SJCRH30 (cell line): ENCODE data around the gene IQCE. TPM values are rescaled to one million over a fixed set of nuclear protein-coding genes. Genes with fewer than 3 reads are reported as not detected.
"Not testable (repeated sequence)": the region's sequence is repeated elsewhere in the genome, so short reads cannot be mapped to it uniquely, and the experiment has no call there.

Experiments used
- DNase-seq, 2 experiments: peaks; one replicate each; pipeline ENCODE4 v3.0.0-alpha.2; 2015 to 2020
- H3K27ac ChIP-seq: fragments of 250-450 bp; sonication (Bioruptor Pico); 2 replicates; pipeline ENCODE4 v1.5.1; 2020; ENCODE audit warnings: mild to moderate bottlenecking, moderate library complexity
- H3K27me3 ChIP-seq: fragments of 250-450 bp; sonication (Bioruptor Pico); 2 replicates; pipeline ENCODE4 v1.5.1; 2020; ENCODE audit warnings: mild to moderate bottlenecking, moderate library complexity
- H3K36me3 ChIP-seq: fragments of 250-450 bp; sonication (Bioruptor Pico); 2 replicates; pipeline ENCODE4 v1.5.1; 2020; ENCODE audit warnings: mild to moderate bottlenecking, moderate library complexity
- H3K4me1 ChIP-seq: fragments of 250-450 bp; sonication (Bioruptor Pico); 2 replicates; pipeline ENCODE4 v1.5.1; 2020; ENCODE audit warnings: mild to moderate bottlenecking, moderate library complexity
- H3K4me3 ChIP-seq: fragments of 250-450 bp; sonication (Bioruptor Pico); 2 replicates; pipeline ENCODE4 v1.5.1; 2020; ENCODE audit warnings: mild to moderate bottlenecking, moderate library complexity
- H3K9me3 ChIP-seq: fragments of 250-450 bp; sonication (Bioruptor Pico); replicated peaks from 2 replicates; pipeline ENCODE4 v1.5.1; 2020; ENCODE audit warnings: mild to moderate bottlenecking, moderate library complexity
- total RNA-seq: library from RNA; depleted of rRNA; stranded (reverse); fragments of >200 nt; shearing (Covaris generic); gene quantifications from 2 replicates; pipeline ENCODE4 v1.2.3, GENCODE V29; 2014

Gene IQCE
- total RNA-seq, 1 experiment from 2014 or later = 5.0 TPM

DNA sequence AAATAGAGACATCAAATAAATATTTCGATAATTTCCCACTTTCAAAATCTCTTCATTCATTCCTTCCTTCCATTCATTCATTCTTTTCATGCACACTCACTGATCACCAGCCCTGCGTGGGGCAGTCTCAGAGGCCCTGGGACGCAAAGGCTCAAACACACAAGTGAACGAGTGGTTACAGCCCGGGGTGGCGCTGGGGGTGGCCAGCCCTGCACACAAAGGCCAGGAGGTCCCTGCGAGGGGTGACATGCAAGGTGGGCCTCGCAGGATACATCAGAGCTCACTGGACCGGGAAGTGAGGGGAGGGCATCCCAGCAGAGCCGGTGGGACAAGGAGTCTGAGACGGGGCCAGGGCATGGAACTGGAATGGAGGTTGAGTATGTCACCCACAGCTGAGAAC, 43.1 kb downstream of the IQCE start:
- H3K9me3 ChIP-seq = no peaks in the 10 kb centered on the region
- peaks cover 15% of the 10 kb centered on the region for H3K4me1 ChIP-seq
- no peaks in the 10 kb centered on the region for H3K27me3 ChIP-seq
- H3K4me3 ChIP-seq = no peak overlapping the region
- H3K27ac ChIP-seq = no peak overlapping the region
- no peak for DNase-seq
- H3K36me3 ChIP-seq = no peaks in the 10 kb centered on the region

DNA sequence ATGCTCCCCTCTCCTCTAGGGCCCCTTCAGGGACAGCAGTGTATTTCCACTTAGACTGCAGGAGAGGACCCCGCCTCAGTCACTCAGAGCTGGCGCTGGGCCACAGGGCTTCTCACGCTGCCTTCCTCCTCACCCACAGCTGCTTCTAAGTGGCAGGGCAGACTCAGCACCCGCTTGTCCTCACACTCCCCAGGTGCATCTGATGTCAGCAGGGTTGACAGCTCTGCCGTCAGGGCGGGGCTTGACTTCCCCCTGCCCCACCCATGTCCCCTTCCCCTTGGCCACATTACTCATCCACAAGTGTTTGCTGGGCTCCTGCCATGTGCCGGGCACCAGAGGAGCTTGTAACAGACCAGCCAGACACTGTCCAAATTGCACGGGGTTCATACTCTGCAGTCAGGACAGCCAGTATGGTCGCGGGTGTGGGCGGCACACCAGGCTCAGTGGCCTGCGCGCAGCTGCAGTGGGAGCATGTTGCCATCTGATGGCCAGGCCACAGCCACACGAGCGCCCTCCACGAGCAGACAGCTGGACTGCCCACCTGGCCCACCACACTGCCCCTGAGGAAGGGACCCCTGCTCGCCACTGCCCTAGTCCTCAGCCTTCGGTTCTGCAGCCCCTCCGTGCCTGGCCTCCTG, 43.7 kb downstream of the IQCE start:
- no peaks in the 10 kb centered on the region for H3K9me3 ChIP-seq
- peak in 1 of 2 experiments; percentile 31 for DNase-seq
- H3K27me3 ChIP-seq = no peaks in the 10 kb centered on the region
- H3K4me3 ChIP-seq = no peak overlapping the region
- H3K27ac ChIP-seq = no peak overlapping the region
- H3K36me3 ChIP-seq = no peaks in the 10 kb centered on the region
- peaks cover 12% of the 10 kb centered on the region; the same call in 1 of the 2 replicates for H3K4me1 ChIP-seq

GRCh38 chr7:2603044-2603965, 44.5 kb downstream of the IQCE start:
- Histone ChIP-seq H3K27me3 (no peaks in the 10 kb centered on the region), H3K4me3 (no peak overlapping the region), H3K9me3 (no peaks in the 10 kb centered on the region), H3K4me1 (peaks cover 12% of the 10 kb centered on the region; the same call in 1 of the 2 replicates), H3K36me3 (no peaks in the 10 kb centered on the region), H3K27ac (no peak overlapping the region)
- DNase-seq = no peak

GRCh38 chr7:2604608-2605174, 45.9 kb downstream of the IQCE start:
- Histone ChIP-seq H3K4me3 (no peak overlapping the region), H3K4me1 (peaks cover 14% of the 10 kb centered on the region; the same call in 1 of the 2 replicates), H3K27me3 (no peaks in the 10 kb centered on the region), H3K9me3 (no peaks in the 10 kb centered on the region), H3K36me3 (no peaks in the 10 kb centered on the region), H3K27ac (no peak overlapping the region)
- DNase-seq = no peak

- H3K27me3 ChIP-seq = no peaks in the 10 kb centered on the region
- H3K36me3 ChIP-seq = no peaks in the 10 kb centered on the region
- DNase-seq = no peak
- no peak overlapping the region for H3K27ac ChIP-seq
- peaks cover 22% of the 10 kb centered on the region for H3K4me1 ChIP-seq
- no peak overlapping the region for H3K4me3 ChIP-seq
- no peaks in the 10 kb centered on the region for H3K9me3 ChIP-seq
Measured at GRCh38 chr7:2605608-2606538, 47.1 kb downstream of the IQCE start.

DNA sequence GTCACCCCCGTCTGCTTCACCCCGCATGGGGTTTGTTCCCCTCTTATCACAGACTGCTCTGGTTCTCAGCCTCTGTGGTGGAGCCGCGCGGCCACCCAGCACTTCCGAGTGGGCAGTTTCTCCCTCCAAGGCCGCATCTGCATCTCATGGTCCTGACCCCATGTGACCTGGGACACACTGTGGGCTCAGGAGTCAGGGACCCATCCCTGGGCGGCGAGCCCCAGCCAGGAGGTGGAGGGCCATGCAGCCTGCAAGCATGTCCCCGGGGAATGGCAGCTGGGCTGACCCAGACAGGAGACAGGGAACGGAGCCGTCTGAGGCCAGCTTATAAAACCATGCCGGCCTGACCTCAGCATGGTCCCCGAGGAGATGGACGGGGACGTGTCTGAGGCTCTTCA, 47.8 kb downstream of the IQCE start:
- H3K36me3 ChIP-seq = no peaks in the 10 kb centered on the region
- H3K27ac ChIP-seq = no peak overlapping the region
- H3K27me3 ChIP-seq = no peaks in the 10 kb centered on the region
- peak; percentile 33 to 48 for DNase-seq
- H3K4me1 ChIP-seq = peaks cover 29% of the 10 kb centered on the region
- no peaks in the 10 kb centered on the region for H3K9me3 ChIP-seq
- no peak overlapping the region for H3K4me3 ChIP-seq

- Histone ChIP-seq H3K9me3 (no peaks in the 10 kb centered on the region), H3K4me1 (peaks cover 37% of the 10 kb centered on the region), H3K36me3 (no peaks in the 10 kb centered on the region), H3K27ac (no peak overlapping the region), H3K4me3 (no peak overlapping the region), H3K27me3 (no peaks in the 10 kb centered on the region)
- DNase-seq = no peak
Measured at GRCh38 chr7:2607122-2607922, 48.5 kb downstream of the IQCE start.

DNA sequence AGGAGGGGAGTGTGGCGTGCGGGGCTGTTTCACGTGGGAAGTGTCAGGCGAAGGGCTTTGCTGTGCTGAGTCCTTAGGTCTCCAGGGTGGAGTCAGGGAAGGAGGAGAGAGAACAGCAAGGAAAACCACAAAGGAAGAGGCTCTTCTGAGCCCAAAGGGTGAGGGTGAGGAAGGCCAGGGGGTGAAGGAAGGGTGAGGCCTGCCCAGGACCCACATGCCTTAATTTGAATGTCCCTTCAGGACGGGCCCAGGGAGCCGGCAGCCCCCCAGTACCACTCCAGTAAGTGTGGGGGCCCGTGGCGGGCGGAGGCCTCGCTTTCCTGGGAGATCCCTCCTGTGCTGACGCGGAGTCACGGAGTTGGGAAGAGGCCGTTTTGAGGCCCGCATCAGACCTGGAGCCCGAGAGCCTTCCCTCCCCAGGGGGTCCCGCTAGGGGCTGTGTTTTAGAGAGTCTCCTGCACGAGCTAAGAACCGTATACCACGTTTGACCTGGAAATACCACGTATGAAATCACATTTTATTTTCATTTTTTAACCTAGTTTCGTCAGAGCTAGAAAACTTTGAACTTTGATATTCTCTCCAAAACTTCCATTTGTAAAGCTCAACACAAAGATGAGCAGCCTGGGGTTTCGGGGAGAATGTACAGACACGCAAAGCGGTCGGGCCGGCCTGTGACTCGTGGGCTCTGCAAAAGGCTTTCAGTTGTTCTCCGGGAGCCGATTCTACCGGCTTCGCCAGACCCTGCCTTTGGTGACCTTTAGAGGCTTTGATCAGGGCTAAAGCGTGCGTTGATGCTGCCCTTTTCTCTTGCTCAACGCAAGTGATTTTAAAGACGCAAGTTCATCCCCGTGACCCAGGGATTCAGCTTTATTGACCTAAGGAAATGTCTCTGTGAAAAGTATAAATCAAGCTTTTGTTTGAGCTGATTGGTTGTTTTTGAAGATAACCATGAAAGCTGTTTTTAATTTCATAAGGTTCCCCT, 49.4 kb downstream of the IQCE start:
- H3K36me3 ChIP-seq = no peaks in the 10 kb centered on the region
- no peaks in the 10 kb centered on the region for H3K9me3 ChIP-seq
- H3K4me3 ChIP-seq = no peak overlapping the region
- peaks cover 40% of the 10 kb centered on the region for H3K4me1 ChIP-seq
- no peaks in the 10 kb centered on the region for H3K27me3 ChIP-seq
- no peak overlapping the region for H3K27ac ChIP-seq
- no peak for DNase-seq

DNA sequence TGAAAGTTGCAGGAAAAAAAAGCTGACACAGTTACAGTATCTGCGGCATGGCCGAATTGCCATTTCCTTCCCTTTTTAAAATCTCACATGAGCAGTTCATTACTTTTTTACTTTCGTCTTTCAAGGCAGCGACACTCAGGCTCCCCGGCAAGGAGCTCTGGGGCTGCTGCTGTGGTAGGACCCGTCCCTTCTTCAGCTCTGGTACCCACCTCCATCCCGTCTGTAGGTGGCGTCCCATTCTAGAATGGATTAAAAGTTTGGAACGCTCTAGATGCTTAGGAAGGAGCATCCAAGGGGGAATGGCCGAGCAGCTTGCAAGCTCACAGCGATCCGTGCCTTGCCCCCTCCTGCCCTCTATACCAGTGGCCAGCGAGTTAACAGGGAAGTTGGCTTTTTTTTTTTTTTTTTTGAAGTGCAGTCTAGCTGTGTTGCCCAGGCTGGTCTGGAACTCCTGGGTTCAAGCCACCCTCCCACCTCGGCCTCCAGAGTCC, 50.2 kb downstream of the IQCE start:
- Histone ChIP-seq H3K36me3 (no peaks in the 10 kb centered on the region), H3K27ac (no peak overlapping the region), H3K4me1 (peaks cover 48% of the 10 kb centered on the region), H3K27me3 (no peaks in the 10 kb centered on the region), H3K4me3 (no peak overlapping the region), H3K9me3 (no peaks in the 10 kb centered on the region)
- DNase-seq = peak in 1 of 2 experiments; percentile 48

DNA sequence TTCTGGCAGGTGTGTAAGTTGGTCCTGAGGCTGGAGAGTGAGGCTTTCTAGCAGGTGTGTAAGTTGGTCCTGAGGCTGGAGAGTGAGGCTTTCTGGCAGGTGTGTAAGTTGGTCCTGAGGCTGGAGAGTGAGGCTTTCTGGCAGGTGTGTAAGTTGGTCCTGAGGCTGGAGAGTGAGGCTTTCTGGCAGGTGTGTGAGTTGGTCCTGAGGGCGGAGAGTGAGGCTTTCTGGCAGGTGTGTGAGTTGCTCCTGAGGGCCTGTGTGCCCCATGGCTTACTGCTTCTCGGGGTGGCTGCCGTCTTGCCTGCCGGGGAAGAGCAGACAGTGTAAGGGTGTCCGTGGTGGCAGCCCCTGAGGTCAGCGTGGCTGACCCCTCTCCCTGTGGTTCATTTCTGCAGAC, 50.9 kb downstream of the IQCE start:
- not testable (repeated sequence) for H3K27ac ChIP-seq, H3K9me3 ChIP-seq, H3K36me3 ChIP-seq, H3K27me3 ChIP-seq, H3K4me3 ChIP-seq
- peak; percentile 59 to 77 for DNase-seq
- H3K4me1 ChIP-seq = peaks cover 54% of the 10 kb centered on the region

DNA sequence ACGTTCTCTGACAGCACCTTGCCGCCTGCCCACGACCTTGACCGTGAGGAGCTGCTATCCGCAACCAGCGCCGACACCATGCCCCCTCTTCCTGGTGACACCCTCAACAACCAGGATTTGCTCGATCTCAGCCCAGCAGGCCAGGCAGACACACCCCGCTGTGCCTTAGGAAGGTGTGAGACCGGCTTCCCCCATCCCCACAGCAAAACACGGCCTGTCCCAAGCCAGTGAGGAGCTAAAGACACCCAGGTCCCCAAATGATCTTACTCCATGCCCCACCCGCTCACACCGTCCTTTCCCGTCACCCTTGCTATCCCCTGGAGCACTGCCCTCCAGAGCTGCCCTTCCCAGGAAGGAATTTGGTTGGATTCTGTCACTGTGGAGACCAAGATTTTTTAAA, 51.7 kb downstream of the IQCE start:
- Histone ChIP-seq H3K9me3 (no peaks in the 10 kb centered on the region), H3K4me3 (no peak overlapping the region), H3K36me3 (no peaks in the 10 kb centered on the region), H3K4me1 (peaks cover 59% of the 10 kb centered on the region), H3K27ac (no peak overlapping the region), H3K27me3 (no peaks in the 10 kb centered on the region)
- no peak for DNase-seq

- H3K27ac ChIP-seq = no peak overlapping the region
- H3K4me1 ChIP-seq = peaks cover 59% of the 10 kb centered on the region
- H3K4me3 ChIP-seq = no peak overlapping the region
- H3K36me3 ChIP-seq = no peaks in the 10 kb centered on the region
- peak in 1 of 2 experiments; percentile 51 for DNase-seq
- no peaks in the 10 kb centered on the region for H3K27me3 ChIP-seq
- no peaks in the 10 kb centered on the region for H3K9me3 ChIP-seq
Measured at GRCh38 chr7:2610898-2611297, 52.1 kb downstream of the IQCE start.

GRCh38 chr7:2611401-2611800, 52.6 kb downstream of the IQCE start:
- DNase-seq = peak in 1 of 2 experiments; percentile 54
- Histone ChIP-seq H3K4me1 (peaks cover 57% of the 10 kb centered on the region), H3K27ac (no peak overlapping the region), H3K27me3 (no peaks in the 10 kb centered on the region), H3K4me3 (no peak overlapping the region), H3K36me3 (no peaks in the 10 kb centered on the region), H3K9me3 (no peaks in the 10 kb centered on the region)
